GM19351 (cell line): ENCODE data around the gene CDK11B.
"Not testable (repeated sequence)": the region's sequence is repeated elsewhere in the genome, so short reads cannot be mapped to it uniquely, and the experiment has no call there.

Source experiments
- ATAC-seq: cut with Tn5 transposase; IDR thresholded peaks from one replicate; pipeline ENCODE4 v1.9.1; 2021; ENCODE audit warnings: mild to moderate bottlenecking, moderate library complexity; ENCODE audit not compliant: unreplicated experiment

CDK11B gene

GRCh38 chr1:1600861-1601563 is 57.8 kb downstream of the CDK11B start:
- ATAC-seq: no peak

- no peak for ATAC-seq
Measured at GRCh38 chr1:1599935-1600860, 58.6 kb downstream of the CDK11B start, which contains the start of gene FNDC10. Gene FNDC10 (minus strand): TSS chr1:1600135. CDS start chr1:1600015, 120 bp downstream.

- ATAC-seq: no peak
Measured at GRCh38 chr1:1599030-1599934, 59.5 kb downstream of the CDK11B start.

GRCh38 chr1:1598720-1599029 is 60.1 kb downstream of the CDK11B start:
- ATAC-seq: no peak

DNA sequence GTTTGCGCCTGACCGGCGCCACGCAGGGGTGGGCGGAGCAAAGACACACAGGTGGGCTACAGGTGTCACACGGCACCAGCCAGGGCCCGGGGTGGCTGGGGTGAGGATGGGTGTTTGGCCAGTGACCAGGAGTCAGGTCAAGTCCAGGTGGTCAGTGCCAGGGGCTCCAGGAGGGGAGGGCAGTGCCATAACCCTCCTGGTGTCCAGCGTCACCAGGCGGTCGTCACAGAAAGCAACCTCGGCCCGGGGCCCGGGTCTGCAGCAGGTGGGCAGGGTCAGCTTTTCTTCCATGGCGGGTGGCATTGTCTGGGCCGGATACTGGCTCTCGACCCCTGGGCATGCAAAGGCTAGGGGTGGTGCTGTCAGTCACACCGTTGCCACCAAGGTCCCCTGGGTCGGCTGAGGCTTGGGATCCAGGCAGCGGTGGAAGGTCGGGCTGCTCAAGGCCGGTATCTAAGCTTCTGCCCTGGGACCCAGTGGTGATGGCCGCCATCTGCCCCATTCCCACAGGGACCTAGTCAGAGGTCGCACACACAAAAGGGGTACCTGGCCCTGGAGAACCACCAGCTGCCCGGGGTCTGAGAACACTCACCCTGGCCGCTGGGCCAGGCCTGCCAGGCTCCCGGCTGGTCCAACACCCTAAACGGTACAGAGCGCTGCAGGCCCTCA is 60.6 kb downstream of the CDK11B start:
- no peak for ATAC-seq

GRCh38 chr1:1597275-1597930 is 61.4 kb downstream of the CDK11B start:
- ATAC-seq: no peak

DNA sequence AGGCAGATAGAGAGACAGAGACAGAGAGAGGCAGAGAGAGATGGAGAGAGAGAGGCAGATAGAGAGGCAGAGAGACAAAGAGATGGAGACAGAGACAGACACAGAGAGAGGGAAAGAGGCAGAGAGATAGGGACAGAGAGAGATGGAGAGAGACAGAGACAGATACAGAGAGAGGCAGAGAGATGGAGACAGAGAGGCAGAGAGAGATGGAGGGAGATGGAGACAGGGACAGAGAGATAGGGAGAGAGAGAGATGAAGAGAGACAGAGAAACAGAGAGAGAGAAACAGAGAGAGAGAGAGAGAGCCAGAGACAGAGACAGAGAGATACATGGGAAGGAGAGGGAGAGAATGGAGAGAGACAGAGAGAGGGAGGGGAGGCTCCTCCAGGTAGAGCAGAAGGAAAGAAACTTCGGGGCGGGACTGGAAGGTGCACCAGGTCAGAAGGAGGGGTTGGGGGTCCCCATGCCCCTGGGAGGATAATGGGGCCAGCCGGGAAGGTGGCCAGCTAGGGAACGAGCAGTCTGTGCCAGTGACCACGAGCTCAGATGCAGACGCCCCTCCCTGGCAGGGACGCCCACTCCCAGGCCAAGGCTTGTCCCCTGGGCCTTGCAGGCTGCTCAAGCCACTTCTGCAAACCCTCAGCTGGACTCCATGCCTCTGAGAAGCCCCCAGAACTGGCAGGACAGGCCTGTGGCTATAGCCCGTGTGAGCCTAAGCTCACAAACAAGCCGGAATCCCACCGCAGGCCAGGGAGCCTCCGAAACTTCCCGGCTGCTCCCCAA is 62.1 kb downstream of the CDK11B start:
- no peak for ATAC-seq

- ATAC-seq: not testable (repeated sequence)
Measured at GRCh38 chr1:1595341-1595740, 63.5 kb downstream of the CDK11B start.

DNA sequence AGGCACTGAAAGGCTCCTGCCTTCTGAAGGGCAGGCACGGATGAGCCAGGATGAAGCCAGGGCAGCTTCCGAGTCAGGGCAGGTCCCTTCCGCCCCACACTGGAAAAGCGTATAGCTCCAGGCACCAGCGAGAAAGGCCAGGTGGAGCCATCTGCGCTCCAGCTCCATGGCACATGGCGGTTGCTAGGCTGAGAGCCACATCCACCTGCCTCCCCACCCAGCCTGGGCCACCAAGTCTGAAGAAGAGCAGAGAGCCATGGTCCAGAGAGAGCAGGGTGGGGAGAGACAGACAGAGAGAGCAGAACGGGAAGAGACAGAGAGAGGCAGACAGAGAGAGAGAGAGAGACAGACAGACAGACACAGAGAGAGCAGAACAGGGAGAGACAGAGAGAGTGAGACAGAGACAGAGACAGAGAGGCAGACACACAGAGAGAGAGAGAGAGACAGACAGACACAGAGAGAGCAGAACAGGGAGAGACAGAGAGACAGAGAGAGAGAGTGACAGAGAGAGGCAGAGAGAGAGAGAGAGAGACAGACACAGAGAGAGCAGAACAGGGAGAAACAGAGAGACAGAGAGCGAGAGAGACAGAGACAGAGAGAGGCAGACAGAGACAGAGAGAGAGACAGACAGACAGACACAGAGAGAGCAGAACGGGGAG is 64.1 kb downstream of the CDK11B start:
- no peak for ATAC-seq

GRCh38 chr1:1593834-1594601 is 64.8 kb downstream of the CDK11B start:
- no peak for ATAC-seq

- ATAC-seq: no peak
Measured at GRCh38 chr1:1591452-1591851, 67.4 kb downstream of the CDK11B start.
